GM12865 (cell line): ENCODE measurements around the gene KLHL42.
"Not testable (repeated sequence)": the region's sequence is repeated elsewhere in the genome, so short reads cannot be mapped to it uniquely, and the experiment has no call there.

Experiments used
- DNase-seq: peaks from one replicate; pipeline ENCODE4 v3.0.0; 2010; ENCODE audit warnings: low read depth
- H3K4me3 ChIP-seq: 2 replicates; pipeline ENCODE4 v1.5.1; 2011; ENCODE audit warnings: mild to moderate bottlenecking, low read depth, low read length, control low read depth
- TF ChIP-seq, protein P1 (sequence below): IDR thresholded peaks from 2 replicates; pipeline ENCODE4 v1.5.1; 2011; ENCODE audit warnings: low read length, control low read depth, low read depth, inconsistent platforms; ENCODE audit not compliant: insufficient read depth; ENCODE audit errors: missing control alignments

The KLHL42 gene

GRCh38 chr12:27840229-27840999 lies 60.4 kb downstream of the KLHL42 start:
- DNase-seq, result peak; percentile 35
- TF ChIP-seq, protein P1, sequence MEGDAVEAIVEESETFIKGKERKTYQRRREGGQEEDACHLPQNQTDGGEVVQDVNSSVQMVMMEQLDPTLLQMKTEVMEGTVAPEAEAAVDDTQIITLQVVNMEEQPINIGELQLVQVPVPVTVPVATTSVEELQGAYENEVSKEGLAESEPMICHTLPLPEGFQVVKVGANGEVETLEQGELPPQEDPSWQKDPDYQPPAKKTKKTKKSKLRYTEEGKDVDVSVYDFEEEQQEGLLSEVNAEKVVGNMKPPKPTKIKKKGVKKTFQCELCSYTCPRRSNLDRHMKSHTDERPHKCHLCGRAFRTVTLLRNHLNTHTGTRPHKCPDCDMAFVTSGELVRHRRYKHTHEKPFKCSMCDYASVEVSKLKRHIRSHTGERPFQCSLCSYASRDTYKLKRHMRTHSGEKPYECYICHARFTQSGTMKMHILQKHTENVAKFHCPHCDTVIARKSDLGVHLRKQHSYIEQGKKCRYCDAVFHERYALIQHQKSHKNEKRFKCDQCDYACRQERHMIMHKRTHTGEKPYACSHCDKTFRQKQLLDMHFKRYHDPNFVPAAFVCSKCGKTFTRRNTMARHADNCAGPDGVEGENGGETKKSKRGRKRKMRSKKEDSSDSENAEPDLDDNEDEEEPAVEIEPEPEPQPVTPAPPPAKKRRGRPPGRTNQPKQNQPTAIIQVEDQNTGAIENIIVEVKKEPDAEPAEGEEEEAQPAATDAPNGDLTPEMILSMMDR, result peak; percentile 12
- H3K4me3 ChIP-seq, result no peak overlapping the region

- H3K4me3 ChIP-seq, result no peak overlapping the region
- TF ChIP-seq, protein P1, result no peak
- DNase-seq, result no peak
These were observed 61.4 kb downstream of the KLHL42 start for GRCh38 chr12:27841392-27841882.

GRCh38 chr12:27843714-27844245 lies 63.7 kb downstream of the KLHL42 start:
- TF ChIP-seq, protein P1, result no peak
- DNase-seq, result no peak
- no peak overlapping the region for H3K4me3 ChIP-seq

DNA sequence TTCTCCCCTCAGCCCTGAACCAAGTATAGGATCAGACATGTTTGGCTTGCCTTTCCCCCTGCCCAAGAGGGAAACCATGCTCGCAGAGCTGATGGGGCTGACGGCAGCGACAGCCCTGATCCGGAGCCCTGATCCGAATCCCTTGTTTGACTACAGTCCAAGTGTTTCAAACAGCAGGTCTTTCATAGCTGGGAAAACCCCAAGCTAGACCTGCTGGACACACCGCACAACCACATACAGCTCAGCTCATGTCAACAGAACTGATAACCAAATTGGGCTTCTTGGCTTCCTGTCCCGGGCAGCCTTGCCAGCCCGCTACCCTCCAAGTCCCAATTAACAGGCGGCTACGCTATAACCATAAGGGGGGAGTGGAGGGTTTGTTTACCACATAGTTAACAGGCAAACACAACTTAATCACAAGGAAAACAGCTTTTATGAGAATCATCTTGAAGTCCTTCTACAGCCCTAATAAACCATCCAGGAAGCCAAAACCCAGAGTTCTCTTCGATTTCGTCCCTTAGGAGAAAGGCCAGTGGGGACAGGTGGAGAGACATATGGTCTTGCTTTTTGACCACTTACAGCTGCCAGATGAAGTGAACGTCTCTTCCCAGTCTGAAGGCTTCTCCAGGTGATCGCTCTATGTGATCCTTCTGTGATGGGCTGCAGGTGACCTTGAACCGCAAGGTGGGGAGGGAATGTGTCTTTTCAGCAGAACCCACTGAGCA lies 64.5 kb downstream of the KLHL42 start:
- DNase-seq, result no peak

DNA sequence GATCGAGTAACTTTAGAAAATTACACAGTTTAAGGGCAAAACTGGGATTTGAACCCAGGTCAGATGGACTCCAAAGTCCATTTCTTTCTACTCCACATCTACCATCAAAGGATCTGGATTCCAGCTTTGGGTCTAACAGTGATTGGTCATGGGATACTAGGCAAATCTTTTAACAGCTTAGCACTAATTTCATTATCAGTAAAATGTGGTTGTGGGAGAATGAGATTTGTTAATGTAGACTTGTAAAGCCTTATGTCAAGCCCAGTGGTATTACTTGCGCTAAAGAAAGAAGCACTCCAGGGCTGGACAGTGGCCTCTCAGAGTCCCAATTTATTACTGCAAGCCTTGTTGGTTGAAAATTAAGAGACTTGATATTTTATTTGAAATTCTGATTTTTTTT lies 65.2 kb downstream of the KLHL42 start:
- TF ChIP-seq, protein P1, result no peak
- DNase-seq, result no peak
- H3K4me3 ChIP-seq, result no peak overlapping the region

More for the DNA sequence above, 64.5 kb downstream of the KLHL42 start:
- TF ChIP-seq, protein P1, result no peak
- H3K4me3 ChIP-seq, result no peak overlapping the region

DNA sequence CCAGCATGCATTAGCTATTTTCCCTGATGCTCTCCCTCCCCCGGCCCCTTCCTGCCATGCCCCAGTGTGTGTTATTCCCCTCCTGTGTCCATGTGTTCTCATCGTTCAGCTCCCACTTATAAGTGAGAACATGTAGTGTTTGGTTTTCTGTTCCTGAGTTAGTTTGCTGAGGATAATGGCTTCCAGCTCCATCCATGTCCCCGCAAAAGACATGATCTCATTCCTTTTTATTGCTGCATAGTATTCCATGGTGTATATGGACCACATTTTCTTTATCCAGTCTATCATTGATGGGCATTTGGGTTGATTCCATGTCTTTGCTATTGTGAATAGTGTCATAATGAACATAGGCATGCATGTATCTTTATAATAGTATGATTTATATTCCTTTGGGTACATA lies 65.7 kb downstream of the KLHL42 start:
- not testable (repeated sequence) for H3K4me3 ChIP-seq, DNase-seq

- DNase-seq, H3K4me3 ChIP-seq: not testable (repeated sequence)
These were observed 67.3 kb downstream of the KLHL42 start for GRCh38 chr12:27847293-27847692.
